Activated T-helper 1 cell treated with anti-CD3 and anti-CD28 coated beads, Interleukin-2, amount 50 U/mL, for 16 hours (primary cell): ENCODE data around the gene PSMB11.

Source experiments
- DNase-seq, 2 donors: peaks; one replicate each; pipeline ENCODE4 v3.0.0-alpha.2; 2020; ENCODE audit warnings: low read depth in 1 of 2, low spot score in 1 of 2

The PSMB11 gene

GRCh38 chr14:23043145-23043544 is 1.1 kb downstream of the PSMB11 start:
- DNase-seq: no peak

- DNase-seq: no peak
Observed at GRCh38 chr14:23043754-23044153, 1.7 kb downstream of the PSMB11 start.

- DNase-seq: no peak
Observed at GRCh38 chr14:23044840-23045239, 2.8 kb downstream of the PSMB11 start.

GRCh38 chr14:23045419-23046357 is 3.7 kb downstream of the PSMB11 start:
- no peak for DNase-seq

GRCh38 chr14:23047034-23047634 is 5.1 kb downstream of the PSMB11 start:
- DNase-seq: no peak

- DNase-seq: no peak
Observed at GRCh38 chr14:23047751-23048693, 6.0 kb downstream of the PSMB11 start.

GRCh38 chr14:23049011-23049410 is 7.0 kb downstream of the PSMB11 start:
- DNase-seq: no peak

GRCh38 chr14:23051141-23052057 is 9.4 kb downstream of the PSMB11 start:
- DNase-seq: no peak

- DNase-seq: no peak
Observed at GRCh38 chr14:23052182-23052623, 10.2 kb downstream of the PSMB11 start.

GRCh38 chr14:23052671-23053070 is 10.7 kb downstream of the PSMB11 start:
- no peak for DNase-seq

GRCh38 chr14:23053426-23053825 is 11.4 kb downstream of the PSMB11 start:
- no peak for DNase-seq

GRCh38 chr14:23054000-23054811 is 12.2 kb downstream of the PSMB11 start:
- no peak for DNase-seq

GRCh38 chr14:23055147-23055550 is 13.1 kb downstream of the PSMB11 start:
- no peak for DNase-seq

- DNase-seq: no peak
Observed at GRCh38 chr14:23055621-23056144, 13.7 kb downstream of the PSMB11 start.

GRCh38 chr14:23056145-23056955 is 14.3 kb downstream of the PSMB11 start:
- peak; percentile 42 to 51 for DNase-seq

GRCh38 chr14:23056956-23057756 is 15.1 kb downstream of the PSMB11 start, which contains the start of gene CDH24:
Gene CDH24, minus strand, starts transcription at chr14:23057520. Its CDS starts 1,787 bp downstream, at chr14:23055733.
- peak; percentile 31 to 54 for DNase-seq
